Gastrocnemius medialis (tissue), 4 donors: ENCODE data around the gene CTAG1B. TPM values are rescaled to one million over a fixed set of nuclear protein-coding genes. Genes with fewer than 3 reads are reported as not detected.
"Not testable (repeated sequence)": the region's sequence is repeated elsewhere in the genome, so short reads cannot be mapped to it uniquely, and the experiment has no call there.

Experiments used
- ATAC-seq, 2 donors: fragments of 150-250 bp; one replicate each; pipeline ENCODE4 v1.9.1; 2016
- DNase-seq, 2 donors: peaks; one replicate each; pipeline ENCODE4 v3.0.0-alpha.2; 2019
- H3K27ac ChIP-seq, 4 donors: fragments of 200-600 bp; sonication (generic); 1 replicate in 1 of 4; 2 replicates in 3 of 4; pipeline ENCODE4 v1.5.1; 2016 to 2018; ENCODE audit warnings: mild to moderate bottlenecking in 2 of 4, moderate library complexity in 1 of 4
- H3K27me3 ChIP-seq, 3 donors: fragments of 200-600 bp; sonication (generic) in 2 of 3; 1 replicate in 1 of 3; 2 replicates in 2 of 3; pipeline versions ENCODE4 v1.5.1 to v1.6.0; 2016 to 2019; ENCODE audit warnings: mild to moderate bottlenecking in 1 of 3, moderate library complexity in 1 of 3
- H3K36me3 ChIP-seq, 2 donors: fragments of 200-600 bp; sonication (generic) in 1 of 2; one replicate each; pipeline ENCODE4 v1.5.1; 2017 to 2018
- H3K4me1 ChIP-seq, 2 donors: fragments of 200-600 bp; sonication (generic) in 1 of 2; one replicate each; pipeline ENCODE4 v1.5.1; 2016 to 2017; ENCODE audit warnings: mild to moderate bottlenecking in 2 of 2
- H3K4me3 ChIP-seq, 4 donors: fragments of 200-600 bp; sonication (generic) in 3 of 4; 1 replicate in 1 of 4; 2 replicates in 3 of 4; pipeline ENCODE4 v1.5.1; 2016 to 2019; ENCODE audit warnings: mild to moderate bottlenecking in 2 of 4
- H3K9me3 ChIP-seq, 3 donors: fragments of 200-600 bp; sonication (generic) in 2 of 3; 1 replicate in 1 of 3; 2 replicates in 2 of 3; pipeline ENCODE4 v1.5.1; 2016 to 2019
- CTCF ChIP-seq, 5 experiments: fragments of 450-650 bp in 3 of 5; fragments of 200-600 bp in 2 of 5; sonication (generic) in 2 of 5; IDR thresholded peaks in 4 of 5; conservative IDR thresholded peaks in 1 of 5; 1 replicate in 4 of 5; 2 replicates in 1 of 5; pipeline ENCODE4 v1.5.1; 2016 to 2019; ENCODE audit warnings: antibody characterized with exemption in 5 of 5, mild to moderate bottlenecking in 3 of 5, moderate library complexity in 3 of 5
- POLR2A ChIP-seq, 2 donors: fragments of 450-650 bp; IDR thresholded peaks; one replicate each; pipeline ENCODE4 v1.6.1; 2017; ENCODE audit warnings: antibody characterized with exemption in 2 of 2, mild to moderate bottlenecking in 2 of 2, moderate library complexity in 2 of 2
- in situ Hi-C, 4 donors: fragments of 200-750 bp; cut with MboI; loops; one replicate each; pipeline versions ENCODE4 v1.15.0 to v1.8.0; 2017; ENCODE audit warnings: low sequenced_read_pairs in 4 of 4
- intact Hi-C: fragments of 100-400 bp; cut with DNase I; formaldehyde crosslinking; loops from one replicate; pipeline ENCODE4 v1.15.1; 2023; ENCODE audit warnings: low total_unique reads
- total RNA-seq, 4 donors: library from RNA; depleted of rRNA; stranded (reverse); fragments of >200 nt; gene quantifications; one replicate each; pipeline versions ENCODE4 v1.1.0 to v1.2.3, GENCODE V29; 2016

Gene CTAG1B
- total RNA-seq, 4 donors from 2014 or later = not detected

- Histone ChIP-seq H3K9me3 (peaks cover 0 to 3% (median 0%) of the 10 kb centered on the region in 3 donors), H3K27ac (no peak overlapping the region), H3K27me3 (no peaks in the 10 kb centered on the region), H3K36me3 (no peaks in the 10 kb centered on the region), H3K4me1 (no peaks in the 10 kb centered on the region), H3K4me3 (no peak overlapping the region)
- intact Hi-C loops (no loop called here), in situ Hi-C loops (no loop called here)
- DNase-seq (no peak), ATAC-seq (no peak)
- TF ChIP-seq CTCF (IDR thresholded peaks at IDR 0.05 in 4 of 5, conservative IDR thresholded peaks at IDR 0.05 in 1 of 5) (no peak), POLR2A (IDR thresholded peaks at IDR 0.05) (no peak)
Observed at GRCh38 chrX:154594491-154594890, 24.6 kb downstream of the CTAG1B start.

DNA sequence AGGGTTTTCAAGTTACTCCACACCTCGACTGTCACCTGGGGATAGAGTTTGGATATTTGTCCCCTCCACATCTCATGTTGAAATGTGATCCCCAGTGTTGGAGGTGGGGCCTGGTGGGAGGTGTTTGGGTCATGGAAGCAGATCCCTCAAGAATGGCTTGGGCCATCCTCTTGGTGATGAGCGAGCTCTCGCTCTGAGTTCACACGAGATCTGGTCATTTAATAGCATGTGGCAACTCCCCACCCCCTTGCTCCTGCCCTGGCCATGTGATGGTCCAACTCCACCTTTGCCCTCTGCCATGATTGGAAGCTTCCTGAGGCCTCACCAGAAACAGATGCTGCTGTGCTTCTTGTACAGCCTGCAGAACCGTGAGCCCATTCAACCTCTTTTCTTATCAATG lies 25.9 kb downstream of the CTAG1B start:
- Histone ChIP-seq H3K27me3 (no peaks in the 10 kb centered on the region), H3K4me1 (no peaks in the 10 kb centered on the region), H3K4me3 (no peak overlapping the region), H3K9me3 (peaks cover 0 to 3% (median 0%) of the 10 kb centered on the region in 3 donors), H3K27ac (no peak overlapping the region), H3K36me3 (no peaks in the 10 kb centered on the region)
- no peak for DNase-seq
- no peak for TF ChIP-seq POLR2A (IDR thresholded peaks at IDR 0.05)
- TF ChIP-seq CTCF (IDR thresholded peaks at IDR 0.05 in 4 of 5, conservative IDR thresholded peaks at IDR 0.05 in 1 of 5) = no peak
- intact Hi-C loops = no loop called here
- in situ Hi-C loops = no loop called here
- no peak for ATAC-seq

DNA sequence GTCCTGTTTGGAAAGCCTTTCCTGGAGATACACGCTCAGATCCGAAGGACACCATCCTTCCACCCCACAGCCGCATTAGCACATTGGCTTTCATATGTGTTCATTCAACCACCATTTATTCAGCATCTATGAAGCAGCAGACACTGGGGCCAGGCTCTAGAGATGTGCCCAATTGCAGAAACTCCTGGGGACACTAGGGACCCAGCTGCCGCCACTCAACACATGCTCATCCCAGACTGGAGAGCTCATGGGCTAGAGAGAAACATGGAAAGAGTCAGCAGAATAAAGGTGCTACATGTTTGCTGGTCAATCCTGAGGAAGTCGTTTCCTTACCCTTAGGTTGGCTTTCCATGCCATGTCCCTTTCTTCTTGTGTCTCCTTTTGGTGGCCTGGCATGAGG lies 26.6 kb downstream of the CTAG1B start:
- in situ Hi-C loops = no loop called here
- Histone ChIP-seq H3K9me3 (peaks cover 0 to 3% (median 0%) of the 10 kb centered on the region in 3 donors), H3K27ac (no peak overlapping the region), H3K36me3 (no peaks in the 10 kb centered on the region), H3K27me3 (no peaks in the 10 kb centered on the region), H3K4me1 (no peaks in the 10 kb centered on the region), H3K4me3 (no peak overlapping the region)
- no peak for TF ChIP-seq POLR2A (IDR thresholded peaks at IDR 0.05)
- TF ChIP-seq CTCF (IDR thresholded peaks at IDR 0.05 in 4 of 5, conservative IDR thresholded peaks at IDR 0.05 in 1 of 5) = no peak
- intact Hi-C loops = no loop called here
- ATAC-seq (no peak), DNase-seq (no peak)

GRCh38 chrX:154590415-154590814 lies 28.7 kb downstream of the CTAG1B start:
- ATAC-seq, H3K4me1 ChIP-seq, H3K36me3 ChIP-seq, in situ Hi-C loops, DNase-seq, H3K4me3 ChIP-seq, H3K27me3 ChIP-seq, intact Hi-C loops, H3K27ac ChIP-seq, H3K9me3 ChIP-seq: not testable (repeated sequence)

DNA sequence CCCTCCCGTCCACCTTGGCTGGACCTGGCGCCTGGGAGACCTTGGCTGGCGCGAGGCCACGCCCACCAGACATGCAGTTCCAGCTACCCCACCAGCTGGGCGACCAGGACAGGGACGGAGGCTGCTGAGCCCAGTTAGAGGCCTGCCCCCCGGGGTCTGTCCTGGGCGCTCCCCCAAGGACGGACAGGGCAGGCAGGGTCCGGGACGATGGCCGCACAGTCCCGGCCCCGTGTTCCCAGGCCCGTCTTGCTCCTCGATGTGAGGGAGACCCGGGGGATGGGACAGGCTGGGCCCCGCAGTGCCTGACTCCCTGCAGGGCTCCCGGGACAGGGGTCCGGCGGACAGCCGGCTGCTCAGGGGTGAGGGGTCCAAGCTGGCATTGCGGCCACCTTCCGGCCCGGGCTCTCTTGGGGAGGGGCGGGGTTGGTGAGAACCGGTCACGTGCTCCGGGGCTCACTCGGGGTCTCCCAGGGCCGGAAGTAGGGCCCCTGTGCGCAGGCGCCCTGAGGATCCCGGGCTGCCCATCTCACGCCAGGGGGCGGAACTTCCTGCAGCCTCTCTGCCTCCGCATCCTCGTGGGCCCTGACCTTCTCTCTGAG lies 34.4 kb downstream of the CTAG1B start, which contains the start of gene CTAG1A:
Gene CTAG1A, plus strand, starts transcription at position 549 of the 599 bp plus-strand sequence. CDS start 74 bp downstream, outside the sequence.
- H3K36me3 ChIP-seq, H3K4me1 ChIP-seq, DNase-seq, H3K9me3 ChIP-seq, H3K4me3 ChIP-seq, in situ Hi-C loops, H3K27me3 ChIP-seq, intact Hi-C loops, H3K27ac ChIP-seq, ATAC-seq: not testable (repeated sequence)

DNA sequence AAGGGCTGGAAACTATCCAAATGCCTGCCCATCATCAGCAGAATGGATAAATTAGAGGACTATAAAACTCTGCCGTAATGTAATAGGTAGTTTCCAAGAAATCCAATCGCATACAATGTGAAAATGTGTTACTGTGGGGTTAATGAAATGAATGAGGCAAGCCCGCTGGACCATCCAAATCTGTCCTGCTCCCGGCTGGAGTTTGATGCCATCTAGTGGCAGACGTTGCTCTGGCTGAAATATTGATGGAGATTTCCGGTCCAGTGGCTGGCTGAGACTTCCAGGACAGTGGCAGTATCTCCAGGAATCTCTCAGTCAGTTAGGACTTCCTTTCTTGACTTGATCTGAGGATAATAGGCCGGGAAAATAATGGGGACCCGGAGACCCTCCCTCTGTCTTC lies 36.1 kb downstream of the CTAG1B start:
- H3K27ac ChIP-seq, H3K27me3 ChIP-seq, ATAC-seq, intact Hi-C loops, H3K4me1 ChIP-seq, H3K36me3 ChIP-seq, DNase-seq, H3K4me3 ChIP-seq, H3K9me3 ChIP-seq, in situ Hi-C loops: not testable (repeated sequence)

- H3K9me3 ChIP-seq, H3K27ac ChIP-seq, H3K36me3 ChIP-seq, H3K4me3 ChIP-seq, H3K4me1 ChIP-seq, intact Hi-C loops, H3K27me3 ChIP-seq, in situ Hi-C loops, DNase-seq, ATAC-seq: not testable (repeated sequence)
Observed at GRCh38 chrX:154575076-154575475, 44.0 kb downstream of the CTAG1B start.

GRCh38 chrX:154573061-154573460 lies 46.0 kb downstream of the CTAG1B start:
- H3K4me1 ChIP-seq, H3K36me3 ChIP-seq, in situ Hi-C loops, DNase-seq, ATAC-seq, H3K27ac ChIP-seq, H3K9me3 ChIP-seq, H3K27me3 ChIP-seq, H3K4me3 ChIP-seq, intact Hi-C loops: not testable (repeated sequence)

- in situ Hi-C loops, intact Hi-C loops, DNase-seq, H3K27ac ChIP-seq, H3K36me3 ChIP-seq, ATAC-seq, H3K9me3 ChIP-seq, H3K27me3 ChIP-seq, H3K4me3 ChIP-seq, H3K4me1 ChIP-seq: not testable (repeated sequence)
Observed at GRCh38 chrX:154570361-154570760, 48.7 kb downstream of the CTAG1B start.
